HG02870 (cell line): ENCODE results near the gene CSGALNACT2.
"Not testable (repeated sequence)": the region's sequence is repeated elsewhere in the genome, so short reads cannot be mapped to it uniquely, and the experiment has no call there.

Experiments used
- ATAC-seq: cut with Tn5 transposase; IDR thresholded peaks from one replicate; pipeline ENCODE4 v1.9.1; 2021; ENCODE audit warnings: mild to moderate bottlenecking, moderate library complexity; ENCODE audit not compliant: unreplicated experiment

CSGALNACT2 gene

GRCh38 chr10:43176271-43176670 lies 38.0 kb downstream of the CSGALNACT2 start:
- no peak for ATAC-seq

GRCh38 chr10:43177595-43177994 lies 39.4 kb downstream of the CSGALNACT2 start:
- no peak for ATAC-seq

GRCh38 chr10:43181146-43181545 lies 42.9 kb downstream of the CSGALNACT2 start:
- no peak for ATAC-seq

GRCh38 chr10:43183764-43184163 lies 45.5 kb downstream of the CSGALNACT2 start:
- not testable (repeated sequence) for ATAC-seq

- no peak for ATAC-seq
These were observed 47.9 kb downstream of the CSGALNACT2 start for GRCh38 chr10:43186150-43186549.

GRCh38 chr10:43187213-43187612 lies 49.0 kb downstream of the CSGALNACT2 start:
- no peak for ATAC-seq

- no peak for ATAC-seq
These were observed 50.5 kb downstream of the CSGALNACT2 start for GRCh38 chr10:43188702-43189101.

- no peak for ATAC-seq
These were observed 52.0 kb downstream of the CSGALNACT2 start for GRCh38 chr10:43190289-43190688.

- no peak for ATAC-seq
These were observed 52.5 kb downstream of the CSGALNACT2 start for GRCh38 chr10:43190775-43191174.

GRCh38 chr10:43192884-43193283 lies 54.6 kb downstream of the CSGALNACT2 start:
- no peak for ATAC-seq

- no peak for ATAC-seq
These were observed 55.3 kb downstream of the CSGALNACT2 start for GRCh38 chr10:43193496-43194080.

GRCh38 chr10:43194266-43194665 lies 56.0 kb downstream of the CSGALNACT2 start:
- no peak for ATAC-seq

GRCh38 chr10:43194859-43195258 lies 56.6 kb downstream of the CSGALNACT2 start:
- no peak for ATAC-seq

GRCh38 chr10:43195557-43195956 lies 57.3 kb downstream of the CSGALNACT2 start:
- ATAC-seq, result no peak

- no peak for ATAC-seq
These were observed 58.1 kb downstream of the CSGALNACT2 start for GRCh38 chr10:43196131-43196980.

- ATAC-seq, result no peak
These were observed 59.0 kb downstream of the CSGALNACT2 start for GRCh38 chr10:43196981-43197833.

GRCh38 chr10:43197834-43198681 lies 59.8 kb downstream of the CSGALNACT2 start:
- no peak for ATAC-seq

- no peak for ATAC-seq
These were observed 60.4 kb downstream of the CSGALNACT2 start for GRCh38 chr10:43198682-43199005.

GRCh38 chr10:43199088-43199683 lies 60.9 kb downstream of the CSGALNACT2 start:
- ATAC-seq, result no peak
